Tibial artery (tissue), 4 donors: ENCODE results near the gene ATP8A1.

ENCODE experiments used
- DNase-seq, 2 donors: peaks; one replicate each; pipeline ENCODE4 v3.0.0-alpha.2; 2019
- H3K27ac ChIP-seq, 2 donors: fragments of 200-600 bp; sonication (generic) in 1 of 2; 1 replicate in 1 of 2; 2 replicates in 1 of 2; pipeline ENCODE4 v1.5.1; 2018 to 2019; ENCODE audit warnings: mild to moderate bottlenecking in 1 of 2
- H3K27me3 ChIP-seq, 2 donors: fragments of 200-600 bp; sonication (generic) in 1 of 2; one replicate each; pipeline versions ENCODE4 v1.5.1 to v1.6.0; 2016 to 2019
- H3K36me3 ChIP-seq, 3 donors: fragments of 200-600 bp; sonication (generic) in 2 of 3; one replicate each; pipeline ENCODE4 v1.5.1; 2016 to 2019; ENCODE audit warnings: mild to moderate bottlenecking in 2 of 3
- H3K4me1 ChIP-seq, 4 donors: fragments of 200-600 bp; sonication (generic) in 2 of 4; 1 replicate in 3 of 4; 2 replicates in 1 of 4; pipeline ENCODE4 v1.5.1; 2016 to 2019
- H3K4me3 ChIP-seq, 2 donors: fragments of 200-600 bp; sonication (generic) in 1 of 2; 1 replicate in 1 of 2; 2 replicates in 1 of 2; pipeline ENCODE4 v1.5.1; 2018 to 2019; ENCODE audit warnings: mild to moderate bottlenecking in 2 of 2
- H3K9me3 ChIP-seq, 3 donors: fragments of 200-600 bp; sonication (generic) in 1 of 3; one replicate each; pipeline ENCODE4 v1.5.1; 2016 to 2019
- CTCF ChIP-seq, 2 experiments: fragments of 200-600 bp in 1 of 2; fragments of 450-650 bp in 1 of 2; IDR thresholded peaks; one replicate each; pipeline ENCODE4 v1.5.1; 2017 to 2019; ENCODE audit warnings: antibody characterized with exemption in 2 of 2, mild to moderate bottlenecking in 1 of 2, moderate library complexity in 1 of 2
- intact Hi-C: fragments of 100-400 bp; cut with DNase I; formaldehyde crosslinking; loops from one replicate; pipeline ENCODE4 v1.15.0; 2023; ENCODE audit warnings: low total_unique reads

The ATP8A1 gene

GRCh38 chr4:42398871-42399331, 258.0 kb downstream of the ATP8A1 start:
- TF ChIP-seq CTCF (IDR thresholded peaks at IDR 0.05), result no peak
- no peaks in the 10 kb centered on the region for H3K36me3 ChIP-seq
- H3K27me3 ChIP-seq, result peaks cover 0 to 39% of the 10 kb centered on the region in 2 donors
- intact Hi-C loops, result no loop called here
- no peaks in the 10 kb centered on the region for H3K9me3 ChIP-seq
- no peak for DNase-seq
- H3K4me1 ChIP-seq, result peaks cover 0 to 30% (median 24%) of the 10 kb centered on the region in 4 donors
- peak overlapping the region; percentile 54 for H3K4me3 ChIP-seq
- no peak overlapping the region for H3K27ac ChIP-seq

- Histone ChIP-seq H3K36me3 (no peaks in the 10 kb centered on the region), H3K27ac (no peak overlapping the region), H3K4me3 (peak overlapping the region; percentile 54), H3K27me3 (peaks cover 0 to 38% of the 10 kb centered on the region in 2 donors), H3K4me1 (peaks cover 0 to 30% (median 24%) of the 10 kb centered on the region in 4 donors), H3K9me3 (no peaks in the 10 kb centered on the region)
- TF ChIP-seq CTCF (IDR thresholded peaks at IDR 0.05), result no peak
- no peak for DNase-seq
- intact Hi-C loops, result no loop called here
Observed at GRCh38 chr4:42398171-42398870, 258.6 kb downstream of the ATP8A1 start.

- peaks cover 0 to 30% (median 24%) of the 10 kb centered on the region in 4 donors for H3K4me1 ChIP-seq
- intact Hi-C loops, result no loop called here
- no peaks in the 10 kb centered on the region for H3K9me3 ChIP-seq
- peak overlapping the region; percentile 54 for H3K4me3 ChIP-seq
- no peak for DNase-seq
- H3K27ac ChIP-seq, result no peak overlapping the region
- H3K36me3 ChIP-seq, result no peaks in the 10 kb centered on the region
- H3K27me3 ChIP-seq, result peaks cover 0 to 38% of the 10 kb centered on the region in 2 donors
- no peak for TF ChIP-seq CTCF (IDR thresholded peaks at IDR 0.05)
Observed at GRCh38 chr4:42397635-42398170, 259.2 kb downstream of the ATP8A1 start.

GRCh38 chr4:42396752-42397634, 259.9 kb downstream of the ATP8A1 start, which contains the start of gene SHISA3:
TSS of gene SHISA3 (plus strand) at chr4:42397488. CDS start at chr4:42398057, 569 bp downstream.
- Histone ChIP-seq H3K9me3 (no peaks in the 10 kb centered on the region), H3K27ac (no peak within 1 kb of the TSS), H3K36me3 (no peaks in the 10 kb centered on the region), H3K4me1 (peaks cover 0 to 30% (median 24%) of the 10 kb centered on the region in 4 donors), H3K4me3 (peak within 1 kb of the TSS; percentile 54), H3K27me3 (peaks cover 0 to 38% of the 10 kb centered on the region in 2 donors)
- intact Hi-C loops, result no loop called here
- peak in 1 of 2 donors; percentile 33 for DNase-seq
- no peak for TF ChIP-seq CTCF (IDR thresholded peaks at IDR 0.05)

- Histone ChIP-seq H3K27ac (no peak overlapping the region), H3K36me3 (no peaks in the 10 kb centered on the region), H3K27me3 (peaks cover 0 to 37% of the 10 kb centered on the region in 2 donors), H3K9me3 (no peaks in the 10 kb centered on the region), H3K4me1 (peaks cover 0 to 30% (median 24%) of the 10 kb centered on the region in 4 donors), H3K4me3 (peak overlapping the region in 1 of 2 donors; percentile 54)
- no peak for TF ChIP-seq CTCF (IDR thresholded peaks at IDR 0.05)
- no peak for DNase-seq
- intact Hi-C loops, result no loop called here
Observed at GRCh38 chr4:42396361-42396751, 260.5 kb downstream of the ATP8A1 start.
